Measurements from ENCODE around the gene DISP2. TPM values are rescaled to one million over a fixed set of nuclear protein-coding genes. Genes with fewer than 3 reads are reported as not detected.

The DISP2 gene
- total RNA-seq, 1 experiment from 2014 or later: 1.3 TPM

DNA sequence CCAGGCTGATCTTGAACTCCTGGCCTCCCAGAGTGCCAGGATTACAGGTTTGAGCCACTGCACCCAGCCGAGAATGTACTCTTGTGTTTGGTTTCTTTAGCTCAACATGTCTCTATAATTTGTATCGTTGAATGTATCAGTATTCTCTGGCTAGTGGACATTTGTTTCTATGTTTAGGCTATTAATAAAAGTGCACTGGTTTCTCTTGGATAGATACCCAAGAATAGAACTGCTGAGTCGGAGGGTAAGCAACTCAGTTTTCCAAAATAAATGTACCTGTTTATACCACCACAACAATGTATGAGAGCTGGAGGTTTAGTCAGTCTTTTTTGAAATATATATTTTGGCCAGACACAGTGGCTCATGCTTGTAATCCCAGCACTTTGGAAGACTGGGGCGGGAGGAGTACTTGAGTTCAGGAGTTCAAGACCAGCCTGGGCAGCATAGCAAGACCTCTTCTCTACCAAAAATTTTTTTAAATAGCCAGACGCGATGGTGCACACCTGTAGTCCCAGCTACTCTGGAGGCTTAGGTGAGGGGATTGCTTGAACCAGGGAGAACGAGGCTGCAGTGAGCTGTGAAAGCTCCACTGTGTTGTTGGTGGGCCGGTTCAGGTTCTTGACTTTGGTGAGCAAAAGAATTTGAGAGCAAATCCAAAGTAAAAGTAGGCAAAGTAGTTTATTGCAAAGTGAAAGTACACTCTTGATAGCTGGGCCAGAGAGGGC is 39.8 kb downstream of the DISP2 start:
- H3K36me3 Mint-ChIP-seq (ENCODE audit: insufficient read depth in 1 of 3, low read depth in 3 of 3): peaks cover 10 to 22% (median 12%) of the 10 kb centered on the region in 3 experiments; a peak in 6 of 7 replicates
- no peak for DNase-seq

More for the DNA sequence above, 39.8 kb downstream of the DISP2 start:
- Histone ChIP-seq H4K91ac (ENCODE audit: insufficient read length, low read depth, low read length) (no peak overlapping the region), H3K18ac (ENCODE audit: insufficient read length, low read depth, low read length) (no peak overlapping the region), H4K8ac (replicated peaks; ENCODE audit: insufficient read length, low read depth, low read length) (no peak overlapping the region), H3K79me1 (ENCODE audit: insufficient read depth, low read depth, low read length, poor library complexity, severe bottlenecking) (no peaks in the 10 kb centered on the region), H2BK20ac (ENCODE audit: low read depth, low read length, poor library complexity, severe bottlenecking) (no peak overlapping the region), H3K23me2 (ENCODE audit: insufficient read length, low read depth, low read length, poor library complexity, severe bottlenecking) (no peaks in the 10 kb centered on the region), H3T11ph (ENCODE audit: low read length) (no peak overlapping the region), H4K20me1 (ENCODE audit: control insufficient read depth, insufficient read depth, insufficient read length) (no peaks in the 10 kb centered on the region), H3K14ac (ENCODE audit: insufficient read depth, low read length) (no peak overlapping the region), H3K23ac (ENCODE audit: insufficient read length, low read depth, low read length) (no peak overlapping the region), H3K27me3 (ENCODE audit: insufficient read depth, low read length) (no peaks in the 10 kb centered on the region), H2BK120ac (ENCODE audit: low read depth, low read length, poor library complexity, severe bottlenecking) (no peak overlapping the region), H3K4me1 (ENCODE audit: insufficient read depth, low read length) (no peaks in the 10 kb centered on the region), H3K4me2 (ENCODE audit: insufficient read depth, insufficient read length, low read length) (no peak overlapping the region), H3K56ac (ENCODE audit: insufficient read length, low read depth, low read length) (no peak overlapping the region), H3K27ac (ENCODE audit: insufficient read length, low read depth, low read length) (no peak overlapping the region), H3K9me3 (ENCODE audit: control insufficient read depth, low read depth, low read length) (no peaks in the 10 kb centered on the region), H2BK12ac (ENCODE audit: insufficient read length, low read depth, low read length) (no peak overlapping the region), H2AFZ (ENCODE audit: low read length) (no peak overlapping the region), H2AK5ac (ENCODE audit: insufficient read length, low read length) (no peak overlapping the region), H3K9ac (ENCODE audit: extremely low read depth, insufficient read length, low read length) (no peak overlapping the region), H2BK5ac (ENCODE audit: insufficient read length, low read length) (no peak overlapping the region), H2BK15ac (ENCODE audit: low read depth, low read length) (no peak overlapping the region), H3K79me2 (ENCODE audit: insufficient read depth, low read length) (no peaks in the 10 kb centered on the region), H3K4ac (ENCODE audit: low read depth, low read length) (no peak overlapping the region), H4K5ac (ENCODE audit: insufficient read length, low read depth, low read length) (no peak overlapping the region)
- WGBS (ENCODE audit: extremely low coverage, insufficient read length, low lambda C conversion rate): no CpG with 5 or more reads among the region's 8 CpGs
- H3K4me3 Mint-ChIP-seq: no peak overlapping the region
- no peaks in the 10 kb centered on the region for H3K9me3 Mint-ChIP-seq
- no peak for TF ChIP-seq CTCF (conservative IDR thresholded peaks at IDR 0.05)
- no peaks in the 10 kb centered on the region for H3K27me3 Mint-ChIP-seq (ENCODE audit: low read depth)
- H3K27ac Mint-ChIP-seq: no peak overlapping the region
- H3K4me1 Mint-ChIP-seq: no peaks in the 10 kb centered on the region
